Mucosa of rectum (tissue), 2 donors: Measurements from ENCODE around the gene RSRP1.
"Not testable (repeated sequence)": the region's sequence is repeated elsewhere in the genome, so short reads cannot be mapped to it uniquely, and the experiment has no call there.

Source experiments
- H3K27ac ChIP-seq, 2 donors: one replicate each; pipeline ENCODE4 v1.7.0; 2013; ENCODE audit warnings: inconsistent platforms in 2 of 2, low read depth in 2 of 2, low read length in 2 of 2
- H3K27me3 ChIP-seq, 2 donors: one replicate each; pipeline ENCODE4 v1.7.0; 2013; ENCODE audit warnings: low read length in 2 of 2; ENCODE audit not compliant: control insufficient read depth in 2 of 2, insufficient read depth in 2 of 2
- H3K36me3 ChIP-seq, 2 donors: one replicate each; pipeline ENCODE4 v1.7.0; 2013; ENCODE audit warnings: low read length in 2 of 2; ENCODE audit not compliant: control insufficient read depth in 2 of 2, insufficient read depth in 2 of 2
- H3K4me1 ChIP-seq, 2 donors: one replicate each; pipeline ENCODE4 v1.7.0; 2013; ENCODE audit warnings: low read length in 2 of 2, mild to moderate bottlenecking in 1 of 2; ENCODE audit not compliant: control insufficient read depth in 2 of 2, insufficient read depth in 2 of 2
- H3K4me3 ChIP-seq, 2 donors: one replicate each; pipeline ENCODE4 v1.7.0; 2013; ENCODE audit warnings: low read length in 2 of 2
- H3K9ac ChIP-seq, 2 donors: one replicate each; pipeline ENCODE4 v1.7.0; 2013; ENCODE audit warnings: low read length in 2 of 2, low read depth in 1 of 2, mild to moderate bottlenecking in 1 of 2
- H3K9me3 ChIP-seq, 2 donors: one replicate each; pipeline ENCODE4 v1.7.0; 2013; ENCODE audit warnings: low read length in 2 of 2; ENCODE audit not compliant: control insufficient read depth in 2 of 2
- donor health status: healthy.
- donor health status: Normal muscosa, but diverticular disease.

Gene RSRP1, protein sequence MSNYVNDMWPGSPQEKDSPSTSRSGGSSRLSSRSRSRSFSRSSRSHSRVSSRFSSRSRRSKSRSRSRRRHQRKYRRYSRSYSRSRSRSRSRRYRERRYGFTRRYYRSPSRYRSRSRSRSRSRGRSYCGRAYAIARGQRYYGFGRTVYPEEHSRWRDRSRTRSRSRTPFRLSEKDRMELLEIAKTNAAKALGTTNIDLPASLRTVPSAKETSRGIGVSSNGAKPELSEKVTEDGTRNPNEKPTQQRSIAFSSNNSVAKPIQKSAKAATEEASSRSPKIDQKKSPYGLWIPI

GRCh38 chr1:25247024-25247828, at the start of gene RSRP1:
TSS of gene RSRP1 (minus strand) at chr1:25247454. CDS start at chr1:25246963, 491 bp downstream.
- Histone ChIP-seq H3K9ac (peak within 1 kb of the TSS; percentile 99 to 100), H3K27ac (peak within 1 kb of the TSS; percentile 98 to 99), H3K27me3 (no peaks in the 10 kb centered on the region), H3K4me1 (peaks cover 16 to 17% of the 10 kb centered on the region in 2 donors), H3K4me3 (peak within 1 kb of the TSS; percentile 87 to 97), H3K9me3 (no peaks in the 10 kb centered on the region), H3K36me3 (peaks cover 36 to 37% of the 10 kb centered on the region in 2 donors)

DNA sequence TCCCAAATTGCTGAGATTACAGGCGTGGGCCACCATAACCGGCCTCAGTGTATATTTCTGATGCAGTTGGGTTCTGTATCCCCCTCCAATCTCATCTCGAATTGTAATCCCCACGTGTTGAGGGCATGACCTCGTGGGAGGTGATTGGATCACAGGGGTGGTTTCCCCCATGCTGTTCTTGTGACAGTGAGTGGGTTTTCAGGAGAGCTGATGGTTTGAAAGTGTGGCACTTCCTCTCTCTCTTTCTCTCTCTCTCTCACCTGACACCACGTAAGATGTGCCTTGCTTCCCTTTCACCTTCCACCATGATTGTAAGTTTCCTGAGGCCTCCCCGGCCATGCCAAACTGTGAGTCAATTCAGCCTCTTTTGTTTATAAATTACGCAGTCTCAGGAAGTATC, 49.2 kb upstream of the RSRP1 start:
- H3K4me1 ChIP-seq, H3K27me3 ChIP-seq, H3K36me3 ChIP-seq, H3K27ac ChIP-seq, H3K4me3 ChIP-seq, H3K9ac ChIP-seq, H3K9me3 ChIP-seq: not testable (repeated sequence)

GRCh38 chr1:25294889-25295826, 47.9 kb upstream of the RSRP1 start:
- not testable (repeated sequence) for H3K27ac ChIP-seq, H3K9ac ChIP-seq, H3K36me3 ChIP-seq, H3K4me3 ChIP-seq, H3K27me3 ChIP-seq, H3K9me3 ChIP-seq, H3K4me1 ChIP-seq

DNA sequence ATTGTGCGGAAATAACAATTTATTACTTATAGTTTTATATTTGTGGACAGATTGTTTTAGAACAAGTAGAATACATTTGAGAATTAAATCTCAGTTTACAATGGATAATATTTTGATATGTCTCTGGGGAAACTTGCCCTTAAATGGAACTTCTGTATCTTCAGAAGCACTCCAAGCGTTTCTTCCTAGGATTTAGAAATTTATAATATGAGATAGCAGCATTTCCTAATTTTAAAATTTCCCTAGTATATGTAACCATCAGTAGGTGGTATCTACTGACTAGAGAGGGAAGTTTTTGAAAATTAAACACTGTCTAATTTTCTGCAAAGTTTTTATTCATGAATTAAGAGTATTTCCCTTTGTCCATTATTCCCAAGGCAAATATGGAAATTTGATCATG, 46.2 kb upstream of the RSRP1 start:
- H3K36me3 ChIP-seq, H3K4me3 ChIP-seq, H3K4me1 ChIP-seq, H3K9ac ChIP-seq, H3K27me3 ChIP-seq, H3K27ac ChIP-seq, H3K9me3 ChIP-seq: not testable (repeated sequence)

- not testable (repeated sequence) for H3K27ac ChIP-seq, H3K36me3 ChIP-seq, H3K4me1 ChIP-seq, H3K27me3 ChIP-seq, H3K9ac ChIP-seq, H3K9me3 ChIP-seq, H3K4me3 ChIP-seq
Observed at GRCh38 chr1:25290043-25290442, 42.8 kb upstream of the RSRP1 start.

- not testable (repeated sequence) for H3K4me3 ChIP-seq, H3K4me1 ChIP-seq, H3K36me3 ChIP-seq, H3K9me3 ChIP-seq, H3K27ac ChIP-seq, H3K27me3 ChIP-seq, H3K9ac ChIP-seq
Observed at GRCh38 chr1:25288573-25289101, 41.4 kb upstream of the RSRP1 start.

DNA sequence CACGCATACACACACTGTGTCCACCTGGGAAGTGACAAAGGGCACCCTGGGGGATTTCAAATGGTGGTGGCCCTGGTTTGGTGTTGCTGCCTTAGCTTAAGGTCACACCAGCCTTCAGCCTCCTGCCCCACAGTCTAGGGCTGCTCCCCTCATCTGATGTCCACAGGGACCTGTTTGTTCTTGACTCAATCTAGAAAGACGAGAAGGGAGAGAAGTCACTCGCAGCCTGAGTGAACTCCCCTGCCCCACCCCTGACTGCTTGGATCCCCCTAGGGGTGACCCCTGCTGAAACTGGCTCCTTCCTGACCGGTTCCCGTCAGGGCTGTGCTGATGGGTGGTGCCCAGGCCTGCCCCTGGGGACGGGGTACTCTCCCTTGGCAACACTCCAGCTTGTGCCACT, 39.9 kb upstream of the RSRP1 start:
- H3K4me3 ChIP-seq, H3K4me1 ChIP-seq, H3K27ac ChIP-seq, H3K36me3 ChIP-seq, H3K9me3 ChIP-seq, H3K9ac ChIP-seq, H3K27me3 ChIP-seq: not testable (repeated sequence)

- not testable (repeated sequence) for H3K36me3 ChIP-seq, H3K9ac ChIP-seq, H3K4me3 ChIP-seq, H3K27ac ChIP-seq, H3K9me3 ChIP-seq, H3K27me3 ChIP-seq, H3K4me1 ChIP-seq
Observed at GRCh38 chr1:25285862-25286261, 38.6 kb upstream of the RSRP1 start.

GRCh38 chr1:25279693-25280111, 32.4 kb upstream of the RSRP1 start:
- H3K36me3 ChIP-seq, H3K27ac ChIP-seq, H3K9me3 ChIP-seq, H3K9ac ChIP-seq, H3K4me3 ChIP-seq, H3K27me3 ChIP-seq, H3K4me1 ChIP-seq: not testable (repeated sequence)

- H3K36me3 ChIP-seq, H3K4me3 ChIP-seq, H3K9me3 ChIP-seq, H3K27me3 ChIP-seq, H3K27ac ChIP-seq, H3K4me1 ChIP-seq, H3K9ac ChIP-seq: not testable (repeated sequence)
Observed at GRCh38 chr1:25278790-25279189, 31.5 kb upstream of the RSRP1 start.
